IMR-90 (cell line): Measurements from ENCODE around the gene SHC2. TPM values are rescaled to one million over a fixed set of nuclear protein-coding genes. Genes with fewer than 3 reads are reported as not detected.

ENCODE experiments used
- ATAC-seq: fragments of 200-7000 bp; cut with Tn5 transposase; 2 replicates; pipeline ENCODE4 v1.9.1; 2020; ENCODE audit warnings: low read depth, mild to moderate bottlenecking, moderate library complexity
- BruUV-seq: library from RNA; stranded (reverse); fragments of 400-500 nt; replicated peaks from 2 replicates; lab custom pipeline; 2021; lab: Mats Ljungman, UMichigan
- CTCF ChIA-PET: fragments of 300-600 bp; formaldehyde crosslinking; extraction: SDS; loops from one replicate; lab custom pipeline; 2021; ENCODE audit warnings: antibody characterized with exemption; lab: Yijun Ruan, JAX
- POLR2A ChIA-PET: fragments of 300-600 bp; sonication (Branson Sonifier 250); formaldehyde crosslinking; loops from one replicate; lab custom pipeline; 2022; ENCODE audit warnings: antibody characterized with exemption; ENCODE audit not compliant: unreplicated experiment; lab: Charles Lee
- DNase-seq: peaks from one replicate; pipeline ENCODE4 v3.0.0; 2013
- H2AFZ ChIP-seq: replicated peaks from 2 replicates; pipeline ENCODE3; 2013; ENCODE audit warnings: low read length, mild to moderate bottlenecking; ENCODE audit not compliant: poor library complexity
- H2AK5ac ChIP-seq: 2 replicates; pipeline ENCODE4 v1.6.1; 2013; ENCODE audit warnings: low read depth, low read length, inconsistent platforms
- H2AK9ac ChIP-seq: replicated peaks from 2 replicates; pipeline ENCODE3; 2013; ENCODE audit warnings: mild to moderate bottlenecking, low read depth, low read length, moderate library complexity; ENCODE audit not compliant: poor library complexity
- H2BK120ac ChIP-seq: 2 replicates; pipeline ENCODE4 v1.6.1; 2013; ENCODE audit warnings: low read depth, low read length, inconsistent platforms
- H2BK15ac ChIP-seq: 3 replicates; pipeline ENCODE4 v1.6.1; 2013; ENCODE audit warnings: low read depth, low read length, inconsistent platforms
- H2BK20ac ChIP-seq: 2 replicates; pipeline ENCODE4 v1.6.1; 2013; ENCODE audit warnings: low read depth, mild to moderate bottlenecking, inconsistent platforms, low read length, moderate library complexity
- H2BK5ac ChIP-seq: 2 replicates; pipeline ENCODE4 v1.6.1; 2013; ENCODE audit warnings: mild to moderate bottlenecking, low read depth, low read length, inconsistent platforms; ENCODE audit not compliant: poor library complexity, severe bottlenecking
- H3K14ac ChIP-seq: replicated peaks from 2 replicates; pipeline ENCODE4 v1.6.1; 2013; ENCODE audit warnings: low read depth, low read length, inconsistent platforms
- H3K18ac ChIP-seq: 2 replicates; pipeline ENCODE4 v1.6.1; 2013; ENCODE audit warnings: low read depth, low read length, control low read depth
- H3K23ac ChIP-seq: 2 replicates; pipeline ENCODE4 v1.6.1; 2013; ENCODE audit warnings: low read depth, low read length, inconsistent platforms
- H3K27ac ChIP-seq: 2 replicates; pipeline ENCODE4 v1.5.1; 2013; ENCODE audit warnings: mild to moderate bottlenecking, control low read depth, low read length; ENCODE audit not compliant: insufficient read depth
- H3K27me3 ChIP-seq: 2 replicates; pipeline ENCODE4 v1.6.1; 2013; ENCODE audit warnings: low read length; ENCODE audit not compliant: control insufficient read depth, insufficient read depth
- H3K36me3 ChIP-seq: 2 replicates; pipeline ENCODE4 v1.6.1; 2013; ENCODE audit warnings: low read length, mixed read lengths; ENCODE audit not compliant: control insufficient read depth, insufficient read depth
- H3K4ac ChIP-seq: 2 replicates; pipeline ENCODE4 v1.6.1; 2013; ENCODE audit warnings: low read depth, low read length, inconsistent platforms
- H3K4me1 ChIP-seq: 2 replicates; pipeline ENCODE4 v1.6.1; 2013; ENCODE audit warnings: low read length, mixed read lengths; ENCODE audit not compliant: control insufficient read depth, insufficient read depth
- H3K4me2 ChIP-seq: 2 replicates; pipeline ENCODE4 v1.6.1; 2013; ENCODE audit warnings: low read depth, mild to moderate bottlenecking, control low read depth, low read length, moderate library complexity
- H3K4me3 ChIP-seq: 2 replicates; pipeline ENCODE4 v1.5.1; 2013; ENCODE audit warnings: low read depth, mild to moderate bottlenecking, control low read depth, low read length, moderate library complexity; ENCODE audit not compliant: insufficient read depth
- H3K56ac ChIP-seq: 2 replicates; pipeline ENCODE4 v1.6.1; 2013; ENCODE audit warnings: low read length, inconsistent platforms; ENCODE audit not compliant: insufficient read depth; ENCODE audit errors: extremely low read depth
- H3K79me1 ChIP-seq, 2 experiments: 2 replicates each; pipeline ENCODE4 v1.6.1; 2013; ENCODE audit warnings: low read length in 2 of 2, inconsistent platforms in 1 of 2, low read depth in 1 of 2
- H3K9ac ChIP-seq: 2 replicates; pipeline ENCODE4 v1.6.1; 2013; ENCODE audit warnings: low read depth, low read length, control low read depth
- H3K9me1 ChIP-seq: 2 replicates; pipeline ENCODE4 v1.6.1; 2013; ENCODE audit warnings: low read length, inconsistent platforms; ENCODE audit not compliant: insufficient read depth
- H3K9me3 ChIP-seq: 2 replicates; pipeline ENCODE4 v1.6.1; 2013; ENCODE audit warnings: low read length; ENCODE audit not compliant: control insufficient read depth, insufficient read depth
- H4K20me1 ChIP-seq: 2 replicates; pipeline ENCODE4 v1.6.1; 2013; ENCODE audit warnings: low read length, inconsistent platforms; ENCODE audit not compliant: insufficient read depth
- H4K5ac ChIP-seq: 2 replicates; pipeline ENCODE4 v1.6.1; 2013; ENCODE audit warnings: mild to moderate bottlenecking, low read depth, low read length, control low read depth
- H4K8ac ChIP-seq, 2 experiments: 2 replicates each; pipeline ENCODE4 v1.6.1; 2013; ENCODE audit warnings: low read depth in 2 of 2, low read length in 2 of 2, control low read depth in 1 of 2, inconsistent platforms in 1 of 2
- H4K91ac ChIP-seq: 2 replicates; pipeline ENCODE4 v1.6.1; 2013; ENCODE audit warnings: low read depth, low read length, inconsistent platforms; ENCODE audit not compliant: insufficient read depth
- ELK1 ChIP-seq: fragments of 150-350 bp; IDR thresholded peaks from 2 replicates; pipeline ENCODE4 v1.6.1; 2016; ENCODE audit warnings: low read depth, mild to moderate bottlenecking, low read length, moderate library complexity, borderline replicate concordance
- NFE2L2 ChIP-seq: fragments of 150-350 bp; IDR thresholded peaks from 2 replicates; pipeline ENCODE4 v1.6.1; 2016; ENCODE audit warnings: low read depth, mild to moderate bottlenecking, low read length
- POLR2A ChIP-seq: IDR thresholded peaks from 2 replicates; pipeline ENCODE4 v1.6.1; 2012; ENCODE audit warnings: mild to moderate bottlenecking, low read depth, low read length
- SMC3 ChIP-seq: fragments of 150-350 bp; IDR thresholded peaks from 2 replicates; pipeline ENCODE4 v1.6.1; 2016; ENCODE audit warnings: low read depth, mild to moderate bottlenecking, antibody characterized with exemption, low read length, moderate library complexity
- USF2 ChIP-seq: fragments of 150-350 bp; IDR thresholded peaks from 2 replicates; pipeline ENCODE4 v1.6.1; 2017; ENCODE audit warnings: mild to moderate bottlenecking, antibody characterized with exemption, low read length, low read depth
- WGBS, 2 experiments: methylation state at CpG; one replicate each; pipeline versions ENCODE4 v1.1.5 to v1.1.7; 2013; ENCODE audit warnings: missing lambda C conversion rate in 2 of 2; ENCODE audit not compliant: insufficient read length in 1 of 2; ENCODE audit errors: extremely low coverage in 2 of 2; 5-methylcytosine and 5-hydroxymethylcytosine counted together
- dilution Hi-C: fragments of 300-500 bp; cut with HindIII; formaldehyde crosslinking; loops from one replicate; pipeline ENCODE4 v1.14.3; 2018; ENCODE audit warnings: low sequenced_read_pairs; ENCODE audit not compliant: unreplicated experiment
- in situ Hi-C: fragments of 300-500 bp; cut with MboI; formaldehyde crosslinking; loops from 3 replicates; pipeline ENCODE4 v1.14.3; 2019; ENCODE audit warnings: low sequenced_read_pairs, inconsistent platforms, mixed read lengths
- intact Hi-C: fragments of 100-400 bp; cut with micrococcal nuclease; formaldehyde crosslinking; loops from 2 replicates; pipeline ENCODE4 v1.10.0; 2022
- polyA plus RNA-seq, 3 experiments: library from polyadenylated mRNA; depleted of rRNA; stranded (reverse); fragments of >200 nt; gene quantifications; 2 replicates each; pipeline ENCODE4 v1.2.3, GENCODE V29; 2012; ENCODE audit warnings: low replicate concordance in 1 of 3
- total RNA-seq: library from RNA; depleted of rRNA; stranded (reverse); fragments of >200 nt; gene quantifications from 2 replicates; pipeline ENCODE4 v1.2.3, GENCODE V29; 2012
- TF ChIP-seq, protein P1 (sequence below): conservative IDR thresholded peaks from 2 replicates; pipeline ENCODE4 v1.5.1; 2012; ENCODE audit warnings: mild to moderate bottlenecking, low read depth, low read length, improper control_type of control experiment

SHC2 gene
- total and polyA plus RNA-seq, 2 of the 4 experiments (the other 2 are of a cell fraction) = 0.68 TPM; not detected in 1

- CTCF ChIA-PET = interaction anchor here (2.0 kb wide), 1 partner anchor 17 kb away, joined by 7 read pairs; no protein-coding TSS in a partner anchor
- intact Hi-C loops = loop anchor here (10.0 kb wide), 1 partner anchor 145 kb away; the partner anchor contains the start of gene MIER2
- peak overlapping the region; percentile 77 for H3K9ac ChIP-seq
- H2BK20ac ChIP-seq = no peak overlapping the region
- H3K4me2 ChIP-seq = peak overlapping the region; percentile 98
- TF ChIP-seq, protein P1, sequence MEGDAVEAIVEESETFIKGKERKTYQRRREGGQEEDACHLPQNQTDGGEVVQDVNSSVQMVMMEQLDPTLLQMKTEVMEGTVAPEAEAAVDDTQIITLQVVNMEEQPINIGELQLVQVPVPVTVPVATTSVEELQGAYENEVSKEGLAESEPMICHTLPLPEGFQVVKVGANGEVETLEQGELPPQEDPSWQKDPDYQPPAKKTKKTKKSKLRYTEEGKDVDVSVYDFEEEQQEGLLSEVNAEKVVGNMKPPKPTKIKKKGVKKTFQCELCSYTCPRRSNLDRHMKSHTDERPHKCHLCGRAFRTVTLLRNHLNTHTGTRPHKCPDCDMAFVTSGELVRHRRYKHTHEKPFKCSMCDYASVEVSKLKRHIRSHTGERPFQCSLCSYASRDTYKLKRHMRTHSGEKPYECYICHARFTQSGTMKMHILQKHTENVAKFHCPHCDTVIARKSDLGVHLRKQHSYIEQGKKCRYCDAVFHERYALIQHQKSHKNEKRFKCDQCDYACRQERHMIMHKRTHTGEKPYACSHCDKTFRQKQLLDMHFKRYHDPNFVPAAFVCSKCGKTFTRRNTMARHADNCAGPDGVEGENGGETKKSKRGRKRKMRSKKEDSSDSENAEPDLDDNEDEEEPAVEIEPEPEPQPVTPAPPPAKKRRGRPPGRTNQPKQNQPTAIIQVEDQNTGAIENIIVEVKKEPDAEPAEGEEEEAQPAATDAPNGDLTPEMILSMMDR = no peak
- TF ChIP-seq NFE2L2 (no peak), POLR2A (no peak), SMC3 (no peak), ELK1 (no peak), USF2 (no peak)
- peak overlapping the region; percentile 86 for H3K4ac ChIP-seq
- H3K56ac ChIP-seq = no peak overlapping the region
- BruUV-seq = no TSS peak
- H3K9me3 ChIP-seq = no peaks in the 10 kb centered on the region
- H4K8ac ChIP-seq = peak overlapping the region; percentile 29 to 95; a peak in 3 of 4 replicates
- peak; percentile 53 for ATAC-seq
- H2BK120ac ChIP-seq = no peak overlapping the region; the same call in 1 of the 2 replicates
- H3K14ac ChIP-seq = peak overlapping the region; percentile 96
- peak overlapping the region; percentile 75 for H4K91ac ChIP-seq
- H2AK5ac ChIP-seq = peak overlapping the region; percentile 73
- peaks cover 8% of the 10 kb centered on the region; the same call in 1 of the 2 replicates for H3K27me3 ChIP-seq
- POLR2A ChIA-PET = no interaction called here
- H2AK9ac ChIP-seq = peak overlapping the region; percentile 97
- no peak overlapping the region; the same call in 1 of the 2 replicates for H3K18ac ChIP-seq
- H3K4me1 ChIP-seq = peaks cover 4% of the 10 kb centered on the region; the same call in 1 of the 2 replicates
- peaks cover 0 to 7% of the 10 kb centered on the region in 2 experiments; a peak in 1 of 4 replicates for H3K79me1 ChIP-seq
- peak overlapping the region; percentile 88 for H4K5ac ChIP-seq
- H3K9me1 ChIP-seq = peaks cover 4% of the 10 kb centered on the region; the same call in 1 of the 2 replicates
- peak; percentile 8 for DNase-seq
- peak overlapping the region; percentile 97 for H2AFZ ChIP-seq
- no peaks in the 10 kb centered on the region for H3K36me3 ChIP-seq
- peak overlapping the region; percentile 59 for H3K23ac ChIP-seq
- in situ Hi-C loops = no loop called here
- H3K27ac ChIP-seq = peak overlapping the region; percentile 60
- no peaks in the 10 kb centered on the region for H4K20me1 ChIP-seq
- H2BK15ac ChIP-seq = no peak overlapping the region
- H3K4me3 ChIP-seq = peak overlapping the region; percentile 85
- dilution Hi-C loops = no loop called here
- peak overlapping the region; percentile 57 for H2BK5ac ChIP-seq
- 16% methylated on average over 14 of the region's 61 CpGs; no CpG with 5 or more reads in 1 of the 2 experiments for WGBS, 2 experiments
Measured at GRCh38 chr19:489418-490196, 28.8 kb upstream of the SHC2 start.
